ENCODE results near the gene LYRM1. TPM values are rescaled to one million over a fixed set of nuclear protein-coding genes. Genes with fewer than 3 reads are reported as not detected.

Gene LYRM1
- total RNA-seq, 1 donor from 2014 or later, result 23.2 TPM

DNA sequence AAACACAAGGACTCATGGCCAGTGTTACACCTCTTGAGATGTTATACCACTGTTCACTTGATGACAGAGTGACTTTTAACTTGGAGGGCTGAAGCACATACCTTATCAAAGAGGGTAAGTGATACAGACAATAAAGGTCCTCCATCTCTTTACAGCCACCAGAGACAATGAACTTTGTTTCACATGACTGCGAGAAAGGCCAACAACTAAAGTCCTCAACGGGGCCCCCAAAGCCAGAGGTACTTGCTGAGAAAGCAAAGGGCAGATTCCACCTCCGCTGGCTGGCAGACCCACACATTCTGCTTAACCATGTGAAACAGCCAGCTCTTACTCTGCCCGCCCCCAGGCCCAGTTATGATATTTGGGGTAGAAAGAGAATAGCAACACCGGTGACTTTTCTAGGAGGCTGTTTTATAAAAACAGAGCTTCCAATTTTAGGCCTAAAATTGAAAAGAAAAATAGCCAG is 21.9 kb upstream of the LYRM1 start:
- H3K27ac Mint-ChIP-seq (ENCODE audit: unreplicated experiment), result no peak overlapping the region
- no peaks in the 10 kb centered on the region for H3K27me3 Mint-ChIP-seq (ENCODE audit: unreplicated experiment)
- H3K4me1 Mint-ChIP-seq (ENCODE audit: low read depth, unreplicated experiment), result peaks cover under 1% of the 10 kb centered on the region
- no peaks in the 10 kb centered on the region for H3K36me3 Mint-ChIP-seq (ENCODE audit: unreplicated experiment)
- H3K4me3 Mint-ChIP-seq (ENCODE audit: unreplicated experiment), result no peak overlapping the region
- TF ChIP-seq, protein P1, sequence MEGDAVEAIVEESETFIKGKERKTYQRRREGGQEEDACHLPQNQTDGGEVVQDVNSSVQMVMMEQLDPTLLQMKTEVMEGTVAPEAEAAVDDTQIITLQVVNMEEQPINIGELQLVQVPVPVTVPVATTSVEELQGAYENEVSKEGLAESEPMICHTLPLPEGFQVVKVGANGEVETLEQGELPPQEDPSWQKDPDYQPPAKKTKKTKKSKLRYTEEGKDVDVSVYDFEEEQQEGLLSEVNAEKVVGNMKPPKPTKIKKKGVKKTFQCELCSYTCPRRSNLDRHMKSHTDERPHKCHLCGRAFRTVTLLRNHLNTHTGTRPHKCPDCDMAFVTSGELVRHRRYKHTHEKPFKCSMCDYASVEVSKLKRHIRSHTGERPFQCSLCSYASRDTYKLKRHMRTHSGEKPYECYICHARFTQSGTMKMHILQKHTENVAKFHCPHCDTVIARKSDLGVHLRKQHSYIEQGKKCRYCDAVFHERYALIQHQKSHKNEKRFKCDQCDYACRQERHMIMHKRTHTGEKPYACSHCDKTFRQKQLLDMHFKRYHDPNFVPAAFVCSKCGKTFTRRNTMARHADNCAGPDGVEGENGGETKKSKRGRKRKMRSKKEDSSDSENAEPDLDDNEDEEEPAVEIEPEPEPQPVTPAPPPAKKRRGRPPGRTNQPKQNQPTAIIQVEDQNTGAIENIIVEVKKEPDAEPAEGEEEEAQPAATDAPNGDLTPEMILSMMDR (IDR thresholded peaks at IDR 0.05; ENCODE audit: partially characterized antibody, unreplicated experiment), result no peak
- no peaks in the 10 kb centered on the region for H3K9me3 Mint-ChIP-seq (ENCODE audit: unreplicated experiment)
- no peak for DNase-seq

DNA sequence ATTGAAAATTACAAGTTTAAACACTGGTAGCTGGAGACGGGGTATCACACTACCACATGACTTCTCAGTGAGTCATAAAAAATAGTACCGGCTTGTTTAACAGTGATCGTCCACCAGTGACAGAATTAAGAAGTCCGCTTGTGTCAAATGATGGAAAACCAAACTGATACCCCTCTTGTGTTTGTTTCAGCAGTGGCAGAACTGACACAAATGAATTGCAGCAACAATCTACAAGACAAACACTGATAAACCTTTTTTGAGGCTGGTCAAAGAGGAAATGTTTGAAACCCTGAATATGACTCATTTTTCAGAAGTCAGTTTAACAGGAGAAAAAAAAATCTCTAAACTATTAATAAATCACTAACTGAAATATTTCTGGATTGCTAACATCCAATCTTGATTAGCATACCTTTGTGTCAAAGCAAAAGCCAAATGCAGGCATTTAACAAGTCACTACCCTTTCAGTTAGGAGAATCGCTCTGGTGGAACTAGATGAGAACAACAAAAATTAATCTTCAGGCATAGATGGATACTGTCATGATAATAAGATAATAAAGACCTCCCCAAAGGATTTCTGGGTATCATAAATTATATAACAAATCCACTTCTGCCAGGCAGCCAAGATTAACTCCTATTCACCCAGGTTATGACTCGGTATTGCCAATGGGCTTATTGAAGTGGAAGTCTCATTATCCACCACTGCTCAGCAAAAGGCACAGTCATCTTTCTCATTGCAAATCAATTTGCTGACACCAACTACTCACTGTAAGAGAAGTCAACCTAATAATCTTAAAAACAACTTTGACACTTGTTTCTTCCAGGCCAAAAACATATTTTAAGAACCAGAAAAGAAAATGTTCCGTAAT is 21.2 kb upstream of the LYRM1 start:
- Mint-ChIP-seq H3K4me3 (ENCODE audit: unreplicated experiment) (no peak overlapping the region), H3K27me3 (ENCODE audit: unreplicated experiment) (no peaks in the 10 kb centered on the region)
- TF ChIP-seq, protein P1 (IDR thresholded peaks at IDR 0.05; ENCODE audit: partially characterized antibody, unreplicated experiment), result no peak

DNA sequence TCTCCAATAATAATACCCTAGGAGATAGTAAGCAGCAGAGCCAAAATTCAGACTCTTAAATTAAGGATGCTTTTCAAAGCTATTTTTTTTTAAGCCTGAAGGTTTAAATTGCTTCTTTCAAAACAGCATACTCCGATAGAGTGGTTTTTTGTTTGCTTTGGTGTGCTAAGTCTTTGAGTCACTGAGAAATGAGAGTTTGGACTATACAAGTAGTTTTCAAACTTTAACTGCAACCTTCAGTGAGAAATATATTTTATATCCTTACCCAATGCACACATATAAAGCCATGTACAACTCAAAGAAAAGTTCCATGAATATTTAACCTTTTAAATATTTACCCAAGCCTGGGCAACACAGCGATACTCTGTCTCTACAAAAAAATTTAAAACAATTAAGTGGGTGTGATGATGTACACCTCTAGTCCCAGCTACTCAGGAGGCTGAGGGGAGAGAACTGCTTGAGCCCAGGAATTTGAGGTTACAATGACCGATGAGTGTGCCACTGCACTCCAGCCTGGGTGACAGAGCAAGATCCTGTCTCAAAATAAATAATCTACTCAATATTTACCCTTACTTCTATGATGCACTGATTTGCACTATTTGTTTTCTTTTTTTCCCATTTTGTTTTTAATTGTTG is 19.6 kb upstream of the LYRM1 start:
- no peaks in the 10 kb centered on the region for H3K9me3 Mint-ChIP-seq (ENCODE audit: unreplicated experiment)
- no peak overlapping the region for H3K4me3 Mint-ChIP-seq (ENCODE audit: unreplicated experiment)
- TF ChIP-seq, protein P1 (IDR thresholded peaks at IDR 0.05; ENCODE audit: partially characterized antibody, unreplicated experiment), result no peak
- DNase-seq, result no peak
- H3K4me1 Mint-ChIP-seq (ENCODE audit: low read depth, unreplicated experiment), result no peaks in the 10 kb centered on the region
- H3K36me3 Mint-ChIP-seq (ENCODE audit: unreplicated experiment), result no peaks in the 10 kb centered on the region
- H3K27me3 Mint-ChIP-seq (ENCODE audit: unreplicated experiment), result no peaks in the 10 kb centered on the region
- no peak overlapping the region for H3K27ac Mint-ChIP-seq (ENCODE audit: unreplicated experiment)

More for the DNA sequence above, 21.2 kb upstream of the LYRM1 start:
- no peaks in the 10 kb centered on the region for H3K36me3 Mint-ChIP-seq (ENCODE audit: unreplicated experiment)
- no peak overlapping the region for H3K27ac Mint-ChIP-seq (ENCODE audit: unreplicated experiment)
- no peaks in the 10 kb centered on the region for H3K4me1 Mint-ChIP-seq (ENCODE audit: low read depth, unreplicated experiment)
- no peak for DNase-seq
- no peaks in the 10 kb centered on the region for H3K9me3 Mint-ChIP-seq (ENCODE audit: unreplicated experiment)

DNA sequence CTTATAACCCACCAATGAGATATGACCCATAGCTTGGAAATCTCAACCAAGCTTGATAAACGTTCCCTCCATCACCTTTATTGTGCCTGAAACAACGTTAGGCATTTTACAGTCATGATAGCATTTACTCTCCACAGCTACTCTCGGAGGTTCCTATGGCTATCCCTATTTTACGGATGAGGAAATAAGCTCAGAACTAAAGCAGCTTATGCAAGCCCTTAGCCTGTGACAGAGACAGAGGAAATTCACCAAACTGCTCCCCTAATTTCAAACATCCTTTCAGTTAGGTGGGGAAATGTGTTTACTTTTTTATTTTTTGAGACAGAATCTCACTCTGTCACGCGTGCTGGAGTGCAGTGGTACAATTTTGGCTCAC is 19.1 kb upstream of the LYRM1 start:
- no peak overlapping the region for H3K27ac Mint-ChIP-seq (ENCODE audit: unreplicated experiment)

More for the DNA sequence above, 19.1 kb upstream of the LYRM1 start:
- TF ChIP-seq, protein P1 (IDR thresholded peaks at IDR 0.05; ENCODE audit: partially characterized antibody, unreplicated experiment), result no peak
- DNase-seq, result no peak
- no peaks in the 10 kb centered on the region for H3K9me3 Mint-ChIP-seq (ENCODE audit: unreplicated experiment)
- H3K4me1 Mint-ChIP-seq (ENCODE audit: low read depth, unreplicated experiment), result no peaks in the 10 kb centered on the region
- H3K27me3 Mint-ChIP-seq (ENCODE audit: unreplicated experiment), result no peaks in the 10 kb centered on the region
- no peak overlapping the region for H3K4me3 Mint-ChIP-seq (ENCODE audit: unreplicated experiment)
- H3K36me3 Mint-ChIP-seq (ENCODE audit: unreplicated experiment), result no peaks in the 10 kb centered on the region

All from glutamatergic neuron (in vitro differentiated cells).